OCI-LY3 (cell line): ENCODE data around the gene SFRP5.

ENCODE experiments used
- CTCF ChIP-seq: fragments of 200-600, 300-600 bp; sonication (generic); IDR thresholded peaks from 2 replicates; pipeline ENCODE4 v1.5.1; 2014; ENCODE audit warnings: antibody characterized with exemption, low read length, low read depth
- EZH2phosphoT487 ChIP-seq: fragments of 200-600 bp; shearing (Covaris generic); IDR thresholded peaks from 2 replicates; pipeline ENCODE4 v1.6.1; 2018; ENCODE audit warnings: antibody characterized with exemption, mixed run types, low read depth

DNA sequence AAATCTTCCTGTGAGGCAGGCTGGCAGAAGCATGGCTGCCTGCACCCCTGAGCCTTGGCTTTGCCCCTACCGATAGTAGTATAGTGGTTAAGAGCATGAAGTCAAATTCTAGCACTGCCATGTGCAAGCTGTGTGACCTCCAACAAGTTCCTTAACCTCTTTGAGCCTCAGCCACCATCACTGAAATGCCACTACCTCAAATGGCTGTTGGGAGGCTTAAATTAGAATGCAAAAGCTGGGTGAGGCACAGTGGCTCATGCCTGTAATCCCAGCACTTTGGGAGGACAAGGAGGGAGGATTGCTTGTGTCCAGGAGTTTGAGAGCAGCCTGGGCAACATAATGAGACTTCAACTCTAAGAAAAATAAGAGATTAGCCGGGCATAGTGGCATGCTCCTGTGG, 8.4 kb downstream of the SFRP5 start:
- TF ChIP-seq CTCF (no peak), EZH2phosphoT487 (no peak)
